ENCODE measurements around the gene GGCX. TPM values are rescaled to one million over a fixed set of nuclear protein-coding genes. Genes with fewer than 3 reads are reported as not detected.

GGCX gene
- total and polyA plus RNA-seq, 9 of the 15 experiments (the other 6 are each of a cell fraction or from before 2014, with no cell fraction given) = 14.4 to 47.1 (median 28.1) TPM

DNA sequence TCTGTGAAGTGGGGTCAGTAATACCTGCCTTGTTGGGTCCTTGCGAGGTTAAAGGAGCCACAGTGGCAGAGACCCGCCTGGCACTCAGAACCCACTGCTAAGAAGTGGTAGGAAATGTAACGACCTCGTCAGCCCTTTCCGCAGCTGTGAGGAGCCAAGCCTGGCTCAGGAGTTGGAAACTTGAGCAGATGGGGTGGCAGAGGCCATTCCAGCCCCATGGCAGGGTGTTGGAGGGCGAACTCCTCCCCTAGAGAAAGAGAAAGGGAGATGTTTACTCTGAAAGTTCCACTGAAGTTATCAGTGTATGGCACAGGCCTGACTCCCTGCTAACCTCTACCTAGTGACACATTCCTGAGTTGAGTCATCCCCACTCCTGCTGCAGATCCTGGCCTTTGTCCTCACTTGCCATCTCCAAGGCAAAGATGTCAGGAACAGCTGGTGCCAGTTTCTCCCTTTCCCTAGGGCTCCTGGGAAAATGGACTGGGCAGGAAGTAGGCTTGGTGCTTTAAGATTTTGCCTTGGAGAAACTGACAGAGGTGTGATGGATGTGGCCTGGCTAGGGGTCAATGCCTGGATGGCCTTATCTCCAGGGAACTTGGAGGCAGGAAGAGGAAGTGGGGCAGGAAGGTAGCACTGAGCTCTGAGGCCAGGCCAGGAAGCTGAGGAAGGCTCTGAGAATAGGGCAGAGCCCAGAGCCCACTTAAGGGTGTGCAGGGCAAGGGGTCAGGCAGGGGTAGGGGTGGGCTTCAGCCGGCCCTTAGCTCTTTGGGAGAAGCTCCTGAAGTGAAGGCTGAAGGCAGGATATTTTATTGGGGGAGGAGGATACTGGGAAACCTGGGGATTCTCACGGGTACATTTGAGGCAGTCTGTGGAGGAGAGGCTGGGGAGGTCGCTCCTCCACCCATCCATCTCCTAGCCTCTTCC, 23.8 kb upstream of the GGCX start (continued):
- TF ChIP-seq, protein P1, sequence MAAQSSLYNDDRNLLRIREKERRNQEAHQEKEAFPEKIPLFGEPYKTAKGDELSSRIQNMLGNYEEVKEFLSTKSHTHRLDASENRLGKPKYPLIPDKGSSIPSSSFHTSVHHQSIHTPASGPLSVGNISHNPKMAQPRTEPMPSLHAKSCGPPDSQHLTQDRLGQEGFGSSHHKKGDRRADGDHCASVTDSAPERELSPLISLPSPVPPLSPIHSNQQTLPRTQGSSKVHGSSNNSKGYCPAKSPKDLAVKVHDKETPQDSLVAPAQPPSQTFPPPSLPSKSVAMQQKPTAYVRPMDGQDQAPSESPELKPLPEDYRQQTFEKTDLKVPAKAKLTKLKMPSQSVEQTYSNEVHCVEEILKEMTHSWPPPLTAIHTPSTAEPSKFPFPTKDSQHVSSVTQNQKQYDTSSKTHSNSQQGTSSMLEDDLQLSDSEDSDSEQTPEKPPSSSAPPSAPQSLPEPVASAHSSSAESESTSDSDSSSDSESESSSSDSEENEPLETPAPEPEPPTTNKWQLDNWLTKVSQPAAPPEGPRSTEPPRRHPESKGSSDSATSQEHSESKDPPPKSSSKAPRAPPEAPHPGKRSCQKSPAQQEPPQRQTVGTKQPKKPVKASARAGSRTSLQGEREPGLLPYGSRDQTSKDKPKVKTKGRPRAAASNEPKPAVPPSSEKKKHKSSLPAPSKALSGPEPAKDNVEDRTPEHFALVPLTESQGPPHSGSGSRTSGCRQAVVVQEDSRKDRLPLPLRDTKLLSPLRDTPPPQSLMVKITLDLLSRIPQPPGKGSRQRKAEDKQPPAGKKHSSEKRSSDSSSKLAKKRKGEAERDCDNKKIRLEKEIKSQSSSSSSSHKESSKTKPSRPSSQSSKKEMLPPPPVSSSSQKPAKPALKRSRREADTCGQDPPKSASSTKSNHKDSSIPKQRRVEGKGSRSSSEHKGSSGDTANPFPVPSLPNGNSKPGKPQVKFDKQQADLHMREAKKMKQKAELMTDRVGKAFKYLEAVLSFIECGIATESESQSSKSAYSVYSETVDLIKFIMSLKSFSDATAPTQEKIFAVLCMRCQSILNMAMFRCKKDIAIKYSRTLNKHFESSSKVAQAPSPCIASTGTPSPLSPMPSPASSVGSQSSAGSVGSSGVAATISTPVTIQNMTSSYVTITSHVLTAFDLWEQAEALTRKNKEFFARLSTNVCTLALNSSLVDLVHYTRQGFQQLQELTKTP (IDR thresholded peaks at IDR 0.05; ENCODE audit: low read depth in 1 of 2, partially characterized antibody in 2 of 2) = peak in 1 of 2 experiments; percentile 36
- TF ChIP-seq ADNP (tag; IDR thresholded peaks at IDR 0.05) = no peak
- TF ChIP-seq, protein P2, sequence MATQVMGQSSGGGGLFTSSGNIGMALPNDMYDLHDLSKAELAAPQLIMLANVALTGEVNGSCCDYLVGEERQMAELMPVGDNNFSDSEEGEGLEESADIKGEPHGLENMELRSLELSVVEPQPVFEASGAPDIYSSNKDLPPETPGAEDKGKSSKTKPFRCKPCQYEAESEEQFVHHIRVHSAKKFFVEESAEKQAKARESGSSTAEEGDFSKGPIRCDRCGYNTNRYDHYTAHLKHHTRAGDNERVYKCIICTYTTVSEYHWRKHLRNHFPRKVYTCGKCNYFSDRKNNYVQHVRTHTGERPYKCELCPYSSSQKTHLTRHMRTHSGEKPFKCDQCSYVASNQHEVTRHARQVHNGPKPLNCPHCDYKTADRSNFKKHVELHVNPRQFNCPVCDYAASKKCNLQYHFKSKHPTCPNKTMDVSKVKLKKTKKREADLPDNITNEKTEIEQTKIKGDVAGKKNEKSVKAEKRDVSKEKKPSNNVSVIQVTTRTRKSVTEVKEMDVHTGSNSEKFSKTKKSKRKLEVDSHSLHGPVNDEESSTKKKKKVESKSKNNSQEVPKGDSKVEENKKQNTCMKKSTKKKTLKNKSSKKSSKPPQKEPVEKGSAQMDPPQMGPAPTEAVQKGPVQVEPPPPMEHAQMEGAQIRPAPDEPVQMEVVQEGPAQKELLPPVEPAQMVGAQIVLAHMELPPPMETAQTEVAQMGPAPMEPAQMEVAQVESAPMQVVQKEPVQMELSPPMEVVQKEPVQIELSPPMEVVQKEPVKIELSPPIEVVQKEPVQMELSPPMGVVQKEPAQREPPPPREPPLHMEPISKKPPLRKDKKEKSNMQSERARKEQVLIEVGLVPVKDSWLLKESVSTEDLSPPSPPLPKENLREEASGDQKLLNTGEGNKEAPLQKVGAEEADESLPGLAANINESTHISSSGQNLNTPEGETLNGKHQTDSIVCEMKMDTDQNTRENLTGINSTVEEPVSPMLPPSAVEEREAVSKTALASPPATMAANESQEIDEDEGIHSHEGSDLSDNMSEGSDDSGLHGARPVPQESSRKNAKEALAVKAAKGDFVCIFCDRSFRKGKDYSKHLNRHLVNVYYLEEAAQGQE (IDR thresholded peaks at IDR 0.05; ENCODE audit: borderline replicate concordance) = no peak
- TF ChIP-seq, protein P2 (CRISPR knock-in tag; IDR thresholded peaks at IDR 0.05; ENCODE audit: low read depth) = peak; percentile 35; the same call in 1 of the 2 replicates
- TF ChIP-seq, protein P3, sequence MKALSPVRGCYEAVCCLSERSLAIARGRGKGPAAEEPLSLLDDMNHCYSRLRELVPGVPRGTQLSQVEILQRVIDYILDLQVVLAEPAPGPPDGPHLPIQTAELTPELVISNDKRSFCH (CRISPR knock-in tag; IDR thresholded peaks at IDR 0.05) = no peak
- TF ChIP-seq, protein P3 (tag; IDR thresholded peaks at IDR 0.05) = no peak
- 0 out of 2 replicates have a peak, but pooled peaks have one; percentile 47 for TF ChIP-seq SP1 (CRISPR knock-in tag; IDR thresholded peaks at IDR 0.05)
- TF ChIP-seq, protein P4, sequence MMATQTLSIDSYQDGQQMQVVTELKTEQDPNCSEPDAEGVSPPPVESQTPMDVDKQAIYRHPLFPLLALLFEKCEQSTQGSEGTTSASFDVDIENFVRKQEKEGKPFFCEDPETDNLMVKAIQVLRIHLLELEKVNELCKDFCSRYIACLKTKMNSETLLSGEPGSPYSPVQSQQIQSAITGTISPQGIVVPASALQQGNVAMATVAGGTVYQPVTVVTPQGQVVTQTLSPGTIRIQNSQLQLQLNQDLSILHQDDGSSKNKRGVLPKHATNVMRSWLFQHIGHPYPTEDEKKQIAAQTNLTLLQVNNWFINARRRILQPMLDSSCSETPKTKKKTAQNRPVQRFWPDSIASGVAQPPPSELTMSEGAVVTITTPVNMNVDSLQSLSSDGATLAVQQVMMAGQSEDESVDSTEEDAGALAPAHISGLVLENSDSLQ (IDR thresholded peaks at IDR 0.05) = peak; percentile 90
- no peak for TF ChIP-seq ZNF408 (CRISPR knock-in tag; IDR thresholded peaks at IDR 0.05; ENCODE audit: low read depth)
- no peak for TF ChIP-seq DIDO1 (tag; IDR thresholded peaks at IDR 0.05; ENCODE audit: low read depth)
- TF ChIP-seq RHOXF2B (CRISPR knock-in tag; conservative IDR thresholded peaks at IDR 0.05) = no peak
- peak; percentile 57 for TF ChIP-seq NFIC (IDR thresholded peaks at IDR 0.05)
- no peak for TF ChIP-seq ZNF217 (CRISPR knock-in tag; IDR thresholded peaks at IDR 0.05)

All from K562 (cell line).